H9 (cell line): ENCODE measurements around the gene TTC23L. TPM values are rescaled to one million over a fixed set of nuclear protein-coding genes. Genes with fewer than 3 reads are reported as not detected.
"Not testable (repeated sequence)": the region's sequence is repeated elsewhere in the genome, so short reads cannot be mapped to it uniquely, and the experiment has no call there.

Experiments
- DNase-seq: peaks from one replicate; pipeline ENCODE4 v3.0.0-alpha.2; 2017
- H2AFZ ChIP-seq: one replicate; pipeline ENCODE4 v1.6.1; 2013; ENCODE audit warnings: mild to moderate bottlenecking, low read length, control low read depth, moderate library complexity
- H2AK5ac ChIP-seq: 2 replicates; pipeline ENCODE4 v1.6.1; 2013; ENCODE audit warnings: low read length, control low read depth, mixed read lengths; ENCODE audit not compliant: insufficient read length
- H2BK120ac ChIP-seq: one replicate; pipeline ENCODE4 v1.6.1; 2013; ENCODE audit warnings: low read depth, mild to moderate bottlenecking, low read length, control low read depth, inconsistent platforms; ENCODE audit not compliant: poor library complexity, severe bottlenecking
- H2BK12ac ChIP-seq: 2 replicates; pipeline ENCODE4 v1.6.1; 2013; ENCODE audit warnings: low read length, control low read depth, mixed read lengths, low read depth; ENCODE audit not compliant: insufficient read length
- H2BK15ac ChIP-seq: 2 replicates; pipeline ENCODE4 v1.6.1; 2013; ENCODE audit warnings: low read depth, low read length, control low read depth
- H2BK20ac ChIP-seq: one replicate; pipeline ENCODE4 v1.6.1; 2013; ENCODE audit warnings: low read depth, mild to moderate bottlenecking, low read length, control low read depth, inconsistent platforms; ENCODE audit not compliant: poor library complexity, severe bottlenecking
- H2BK5ac ChIP-seq: 2 replicates; pipeline ENCODE4 v1.6.1; 2013; ENCODE audit warnings: low read length, control low read depth, mixed read lengths; ENCODE audit not compliant: insufficient read length
- H3K14ac ChIP-seq: 2 replicates; pipeline ENCODE4 v1.6.1; 2013; ENCODE audit warnings: low read length, control low read depth; ENCODE audit not compliant: insufficient read depth
- H3K18ac ChIP-seq: 2 replicates; pipeline ENCODE4 v1.6.1; 2013; ENCODE audit warnings: low read depth, mild to moderate bottlenecking, mixed read lengths, low read length, control low read depth; ENCODE audit not compliant: insufficient read length
- H3K23ac ChIP-seq: 2 replicates; pipeline ENCODE4 v1.6.1; 2013; ENCODE audit warnings: low read length, control low read depth, mixed read lengths, low read depth; ENCODE audit not compliant: insufficient read length
- H3K23me2 ChIP-seq: 2 replicates; pipeline ENCODE4 v1.6.1; 2013; ENCODE audit warnings: low read depth, mild to moderate bottlenecking, mixed read lengths, low read length, control low read depth; ENCODE audit not compliant: insufficient read length, poor library complexity, severe bottlenecking
- H3K27ac ChIP-seq: 2 replicates; pipeline ENCODE4 v1.5.1; 2013; ENCODE audit warnings: low read length, control low read depth, mixed read lengths, low read depth; ENCODE audit not compliant: insufficient read length
- H3K27me3 ChIP-seq: 2 replicates; pipeline ENCODE4 v1.6.1; 2013; ENCODE audit warnings: low read length, control low read depth, inconsistent platforms; ENCODE audit not compliant: insufficient read depth
- H3K4ac ChIP-seq: 2 replicates; pipeline ENCODE4 v1.6.1; 2013; ENCODE audit warnings: low read depth, mild to moderate bottlenecking, control low read depth, inconsistent platforms, low read length, moderate library complexity
- H3K4me1 ChIP-seq: 2 replicates; pipeline ENCODE4 v1.6.1; 2013; ENCODE audit warnings: low read length, control low read depth, inconsistent platforms; ENCODE audit not compliant: insufficient read depth
- H3K4me2 ChIP-seq: 2 replicates; pipeline ENCODE4 v1.6.1; 2013; ENCODE audit warnings: low read length, control low read depth, mixed read lengths; ENCODE audit not compliant: insufficient read length, insufficient read depth
- H3K56ac ChIP-seq: 2 replicates; pipeline ENCODE4 v1.6.1; 2013; ENCODE audit warnings: low read depth, mild to moderate bottlenecking, mixed read lengths, low read length, control low read depth; ENCODE audit not compliant: insufficient read length
- H3K79me1 ChIP-seq: 2 replicates; pipeline ENCODE4 v1.6.1; 2013; ENCODE audit warnings: low read depth, mild to moderate bottlenecking, moderate library complexity, low read length, control low read depth, inconsistent platforms; ENCODE audit not compliant: insufficient read depth, poor library complexity, severe bottlenecking
- H3K79me2 ChIP-seq: 2 replicates; pipeline ENCODE4 v1.6.1; 2013; ENCODE audit warnings: low read length, control low read depth, inconsistent platforms; ENCODE audit not compliant: insufficient read depth
- H3K9ac ChIP-seq: 2 replicates; pipeline ENCODE4 v1.6.1; 2013; ENCODE audit warnings: low read length, control low read depth, mixed read lengths; ENCODE audit not compliant: insufficient read length; ENCODE audit errors: extremely low read depth
- H3K9me3 ChIP-seq: one replicate; pipeline ENCODE4 v1.6.1; 2013; ENCODE audit warnings: low read depth, low read length, inconsistent platforms; ENCODE audit not compliant: control insufficient read depth
- H3T11ph ChIP-seq: one replicate; pipeline ENCODE4 v1.6.1; 2013; ENCODE audit warnings: mild to moderate bottlenecking, low read length, control low read depth, inconsistent platforms
- H4K20me1 ChIP-seq: one replicate; pipeline ENCODE4 v1.6.1; 2013; ENCODE audit not compliant: control insufficient read depth, insufficient read length, insufficient read depth
- H4K5ac ChIP-seq: 2 replicates; pipeline ENCODE4 v1.6.1; 2013; ENCODE audit warnings: low read depth, mild to moderate bottlenecking, mixed read lengths, low read length, control low read depth; ENCODE audit not compliant: insufficient read length
- H4K8ac ChIP-seq: replicated peaks from 2 replicates; pipeline ENCODE4 v1.6.1; 2013; ENCODE audit warnings: low read length, control low read depth, mixed read lengths, low read depth; ENCODE audit not compliant: insufficient read length
- H4K91ac ChIP-seq: 2 replicates; pipeline ENCODE4 v1.6.1; 2013; ENCODE audit warnings: low read depth, mild to moderate bottlenecking, moderate library complexity, mixed read lengths, low read length, control low read depth; ENCODE audit not compliant: insufficient read length
- H3K27ac Mint-ChIP-seq, 3 experiments: 2 replicates in 2 of 3; 3 replicates in 1 of 3; pipeline ENCODE4 v1.8.0; 2020 to 2021; ENCODE audit warnings: mixed read lengths in 3 of 3, mild to moderate bottlenecking in 1 of 3, moderate library complexity in 1 of 3
- H3K27me3 Mint-ChIP-seq: 2 replicates; pipeline ENCODE4 v1.8.0; 2021; ENCODE audit warnings: low read depth, mild to moderate bottlenecking, moderate library complexity, mixed read lengths
- H3K36me3 Mint-ChIP-seq, 3 experiments: 2 replicates in 2 of 3; 3 replicates in 1 of 3; pipeline ENCODE4 v1.8.0; 2020 to 2021; ENCODE audit warnings: low read depth in 3 of 3, mixed read lengths in 3 of 3; ENCODE audit not compliant: insufficient read depth in 1 of 3
- H3K4me1 Mint-ChIP-seq, 2 experiments: 2 replicates each; pipeline ENCODE4 v1.8.0; 2020; ENCODE audit warnings: mixed read lengths in 2 of 2
- H3K4me3 Mint-ChIP-seq, 2 experiments: 2 replicates in 1 of 2; 3 replicates in 1 of 2; pipeline ENCODE4 v1.8.0; 2020 to 2021; ENCODE audit warnings: mild to moderate bottlenecking in 2 of 2, mixed read lengths in 2 of 2, moderate library complexity in 1 of 2
- H3K9me3 Mint-ChIP-seq, 2 experiments: 2 replicates in 1 of 2; 3 replicates in 1 of 2; pipeline ENCODE4 v1.8.0; 2020; ENCODE audit warnings: mild to moderate bottlenecking in 2 of 2, mixed read lengths in 2 of 2, moderate library complexity in 1 of 2
- CTCF ChIP-seq: fragments of 200-600 bp; sonication (generic); conservative IDR thresholded peaks from 3 replicates; pipeline ENCODE4 v1.8.0; 2021; ENCODE audit warnings: antibody characterized with exemption, mild to moderate bottlenecking
- WGBS: extraction: QIAGEN DNeasy Blood & Tissue Kit; methylation state at CpG from one replicate; pipeline ENCODE4 v1.1.7; 2013; ENCODE audit warnings: missing lambda C conversion rate, low lambda C conversion rate, mixed read lengths; ENCODE audit not compliant: insufficient read length; ENCODE audit errors: extremely low coverage; 5-methylcytosine and 5-hydroxymethylcytosine counted together
- total RNA-seq: library from RNA; stranded (reverse); gene quantifications from 2 replicates; pipeline ENCODE4 v1.2.1, GENCODE V29; 2021

The TTC23L gene
- total RNA-seq, 1 experiment from 2014 or later = 0.96 TPM

DNA sequence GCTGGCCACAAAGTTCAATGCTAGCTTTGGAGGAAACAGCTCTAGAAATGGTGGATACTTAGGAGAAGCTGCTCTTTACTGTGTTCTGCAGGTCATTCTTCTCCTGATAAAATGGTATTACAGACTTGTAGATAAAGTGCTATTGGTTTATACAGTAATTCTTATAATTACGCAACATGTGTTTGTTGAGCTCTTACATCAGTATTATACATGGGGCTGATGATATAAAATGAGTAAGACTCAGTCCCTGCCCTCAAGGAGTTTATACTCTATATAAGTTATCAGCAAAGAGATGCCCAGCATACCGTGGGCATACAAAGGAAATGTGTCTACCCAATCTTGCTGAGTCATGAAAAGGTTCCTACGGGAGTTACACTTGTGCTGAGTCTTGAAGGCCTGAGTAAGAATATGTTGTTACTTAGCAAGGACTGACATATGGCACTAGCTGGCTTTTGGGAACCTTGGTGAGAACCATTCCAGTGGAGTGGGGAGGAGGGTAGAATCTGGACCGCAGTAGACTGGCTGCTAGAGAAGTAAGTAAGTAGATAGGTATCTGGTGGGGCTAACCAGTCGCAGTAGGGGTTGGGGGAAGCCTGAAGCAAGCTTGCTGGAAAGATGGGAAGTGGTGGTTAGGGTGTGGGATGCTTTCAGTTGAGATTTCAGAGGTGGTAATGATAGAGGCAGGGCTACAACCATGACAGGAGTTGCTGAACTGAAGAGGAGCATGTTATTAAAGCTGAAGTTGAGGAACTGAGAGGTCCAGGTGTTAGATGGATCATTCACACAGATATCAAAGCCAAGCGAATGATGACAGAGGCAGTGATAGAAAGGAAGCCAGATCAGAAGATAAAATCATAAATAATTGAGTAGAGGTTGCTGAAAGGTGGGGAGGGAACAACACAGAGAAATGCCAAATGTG, 11.1 kb upstream of the TTC23L start:
- peak overlapping the region in 2 of 3 experiments; percentile 20 to 42; a peak in 3 of 7 replicates for H3K27ac Mint-ChIP-seq
- no peak overlapping the region for H4K91ac ChIP-seq
- no peak overlapping the region for H3K4me2 ChIP-seq
- H3K9ac ChIP-seq = no peak overlapping the region
- peaks cover 68 to 93% (median 77%) of the 10 kb centered on the region in 3 experiments for H3K36me3 Mint-ChIP-seq
- H3K4me3 Mint-ChIP-seq = no peak overlapping the region
- H3K4me1 ChIP-seq = no peaks in the 10 kb centered on the region
- H3K18ac ChIP-seq = no peak overlapping the region
- no peak overlapping the region for H3K56ac ChIP-seq
- no peak overlapping the region for H3T11ph ChIP-seq
- H3K23me2 ChIP-seq = no peaks in the 10 kb centered on the region
- H2BK20ac ChIP-seq = no peak overlapping the region
- H2BK12ac ChIP-seq = no peak overlapping the region
- no peak overlapping the region for H2BK5ac ChIP-seq
- no peak overlapping the region for H4K8ac ChIP-seq
- no peak overlapping the region for H3K4ac ChIP-seq
- no peak overlapping the region for H2BK15ac ChIP-seq
- H3K4me1 Mint-ChIP-seq = peaks cover 0 to 5% of the 10 kb centered on the region in 2 experiments; a peak in 1 of 4 replicates
- no peak overlapping the region for H4K5ac ChIP-seq
- H3K79me1 ChIP-seq = no peaks in the 10 kb centered on the region
- no peak overlapping the region for H3K14ac ChIP-seq
- no peaks in the 10 kb centered on the region for H3K27me3 Mint-ChIP-seq
- WGBS = no CpG with 5 or more reads among the region's 6 CpGs
- TF ChIP-seq CTCF = no peak
- no peaks in the 10 kb centered on the region for H3K9me3 ChIP-seq
- no peak overlapping the region for H3K27ac ChIP-seq
- H2AK5ac ChIP-seq = no peak overlapping the region
- H4K20me1 ChIP-seq = no peaks in the 10 kb centered on the region
- no peaks in the 10 kb centered on the region for H3K9me3 Mint-ChIP-seq
- H3K27me3 ChIP-seq = no peaks in the 10 kb centered on the region
- no peak overlapping the region for H3K23ac ChIP-seq
- H2AFZ ChIP-seq = no peak overlapping the region
- no peak overlapping the region for H2BK120ac ChIP-seq
- DNase-seq = no peak
- no peaks in the 10 kb centered on the region for H3K79me2 ChIP-seq

DNA sequence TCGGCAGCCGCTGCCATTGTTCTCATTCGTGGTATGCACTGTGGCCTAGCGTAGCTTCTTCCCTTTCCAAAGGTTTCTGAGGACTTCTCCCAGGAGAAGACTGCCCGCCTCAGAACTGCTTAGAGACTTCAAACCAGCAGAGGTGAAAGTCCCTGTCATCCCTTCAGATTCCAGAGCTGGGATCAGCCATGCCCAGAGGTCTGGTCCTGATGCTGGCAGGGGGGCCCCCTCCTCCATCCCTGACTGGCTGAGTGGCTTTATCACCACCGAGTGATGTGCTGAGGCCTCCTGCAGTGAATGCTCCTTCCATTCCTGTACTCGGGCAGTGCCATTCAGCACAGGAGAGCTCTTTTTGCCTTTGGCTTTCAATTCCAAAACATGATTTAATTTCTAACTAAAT, 8.1 kb upstream of the TTC23L start:
- not testable (repeated sequence) for H2AK5ac ChIP-seq, H2BK120ac ChIP-seq, H3K27me3 Mint-ChIP-seq, H3K23ac ChIP-seq, DNase-seq, H2BK5ac ChIP-seq, H3K79me1 ChIP-seq, H3K9me3 Mint-ChIP-seq, H3K4ac ChIP-seq, H3K4me2 ChIP-seq, H2AFZ ChIP-seq, H2BK15ac ChIP-seq, H3K23me2 ChIP-seq, H3K9ac ChIP-seq, H3K79me2 ChIP-seq, H2BK12ac ChIP-seq, H3K9me3 ChIP-seq, H3K4me3 Mint-ChIP-seq, H2BK20ac ChIP-seq, H3K27ac ChIP-seq, H3K56ac ChIP-seq, H3K27ac Mint-ChIP-seq, H3K27me3 ChIP-seq, H3T11ph ChIP-seq, H4K5ac ChIP-seq, H4K20me1 ChIP-seq, H3K4me1 ChIP-seq, H3K14ac ChIP-seq, H3K18ac ChIP-seq, H4K8ac ChIP-seq, H4K91ac ChIP-seq
- WGBS = no CpG with 5 or more reads among the region's 7 CpGs
- peaks cover 53 to 81% (median 72%) of the 10 kb centered on the region in 3 experiments for H3K36me3 Mint-ChIP-seq
- H3K4me1 Mint-ChIP-seq = peaks cover 13 to 15% of the 10 kb centered on the region in 2 experiments
